SW480 (cell line): ENCODE data around the gene ACACB.

Experiments used
- DNase-seq: peaks from one replicate; pipeline ENCODE4 v3.0.0-alpha.2; 2016; ENCODE audit warnings: low spot score

The ACACB gene

GRCh38 chr12:109214131-109214530, 97.7 kb downstream of the ACACB start:
- no peak for DNase-seq

- DNase-seq = no peak
Observed at GRCh38 chr12:109218996-109219395, 102.6 kb downstream of the ACACB start.

DNA sequence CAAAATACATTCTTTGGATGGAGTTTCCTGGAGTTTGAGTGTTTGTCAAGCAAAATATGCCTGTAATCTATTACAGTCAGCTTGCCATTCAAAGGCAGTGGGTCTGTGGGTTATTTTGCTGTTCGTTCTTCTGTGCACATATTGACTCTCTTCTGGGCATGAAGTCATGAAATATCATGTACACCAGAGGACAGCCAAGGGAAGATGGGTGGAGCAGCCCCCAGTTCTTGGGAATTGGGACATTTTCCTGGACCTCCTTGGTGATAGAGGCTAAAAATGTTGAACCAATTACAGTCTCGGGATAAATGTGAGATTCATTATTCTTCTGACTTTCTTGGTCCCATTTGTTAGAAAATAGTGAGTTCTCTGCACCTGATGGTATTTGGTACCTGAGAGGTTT, 103.6 kb downstream of the ACACB start:
- DNase-seq = no peak

- DNase-seq = no peak
Observed at GRCh38 chr12:109221277-109221931, 105.0 kb downstream of the ACACB start.

GRCh38 chr12:109222062-109222461, 105.7 kb downstream of the ACACB start:
- no peak for DNase-seq

- no peak for DNase-seq
Observed at GRCh38 chr12:109222496-109222895, 106.1 kb downstream of the ACACB start.

GRCh38 chr12:109223211-109223610, 106.8 kb downstream of the ACACB start:
- DNase-seq = no peak

DNA sequence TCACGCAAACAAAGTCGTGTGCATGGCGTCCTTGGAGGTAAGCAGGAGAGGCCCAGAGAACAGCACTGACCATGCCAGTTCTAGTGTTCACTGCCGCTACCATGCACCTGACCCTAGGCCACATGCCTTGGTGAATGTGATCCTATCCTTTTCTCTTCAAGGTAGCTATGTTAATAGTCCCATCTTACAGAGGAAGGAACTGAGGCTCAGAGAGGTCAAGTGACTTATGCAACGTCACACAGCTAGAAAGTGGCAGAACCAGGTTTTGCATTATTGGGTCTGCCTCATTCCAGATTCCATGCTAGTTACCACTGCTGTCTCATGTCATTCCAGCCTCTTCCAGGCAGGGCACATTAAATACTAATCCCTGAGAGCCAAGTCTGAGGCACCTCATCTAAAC, 107.5 kb downstream of the ACACB start:
- no peak for DNase-seq

DNA sequence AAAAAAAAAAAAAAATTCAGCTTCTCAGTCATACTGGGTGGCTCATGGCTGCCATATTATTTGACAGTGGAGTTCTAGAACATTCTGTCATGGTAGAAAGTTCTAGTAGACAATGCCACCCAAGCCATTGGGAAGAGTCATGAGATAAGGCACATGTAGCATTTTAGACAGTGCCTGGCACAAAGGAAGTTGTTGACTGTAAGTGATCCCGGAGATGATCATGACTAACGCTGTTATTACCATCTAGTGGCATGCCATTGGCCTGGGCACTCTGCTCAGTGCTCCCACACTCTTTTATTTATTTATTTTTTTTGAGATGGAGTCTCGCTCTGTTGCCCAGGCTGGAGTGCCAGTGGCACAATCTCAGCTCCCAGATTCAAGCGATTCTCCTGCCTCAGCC, 112.3 kb downstream of the ACACB start:
- DNase-seq = no peak

DNA sequence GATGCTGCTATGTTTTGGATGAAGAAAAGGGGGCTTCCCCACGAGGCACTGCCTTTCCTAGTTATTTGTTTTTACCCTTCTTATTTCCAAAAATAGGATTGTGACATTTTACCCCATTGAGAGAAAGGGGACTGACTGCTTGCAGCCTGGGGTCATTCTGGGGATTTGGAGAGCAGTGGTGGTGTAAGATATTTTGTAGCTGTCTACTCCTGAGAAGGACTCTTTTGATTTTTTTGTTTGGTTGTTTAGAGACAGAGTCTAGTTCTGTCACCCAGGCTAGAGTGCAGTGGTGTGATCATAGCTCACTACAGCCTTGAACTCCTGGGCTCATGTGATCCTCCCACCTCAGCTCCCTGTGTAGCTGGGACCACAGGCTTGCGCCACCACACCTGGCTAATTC, 113.8 kb downstream of the ACACB start:
- DNase-seq = no peak

GRCh38 chr12:109232731-109233130, 116.3 kb downstream of the ACACB start:
- no peak for DNase-seq

- no peak for DNase-seq
Observed at GRCh38 chr12:109234012-109234411, 117.6 kb downstream of the ACACB start.

DNA sequence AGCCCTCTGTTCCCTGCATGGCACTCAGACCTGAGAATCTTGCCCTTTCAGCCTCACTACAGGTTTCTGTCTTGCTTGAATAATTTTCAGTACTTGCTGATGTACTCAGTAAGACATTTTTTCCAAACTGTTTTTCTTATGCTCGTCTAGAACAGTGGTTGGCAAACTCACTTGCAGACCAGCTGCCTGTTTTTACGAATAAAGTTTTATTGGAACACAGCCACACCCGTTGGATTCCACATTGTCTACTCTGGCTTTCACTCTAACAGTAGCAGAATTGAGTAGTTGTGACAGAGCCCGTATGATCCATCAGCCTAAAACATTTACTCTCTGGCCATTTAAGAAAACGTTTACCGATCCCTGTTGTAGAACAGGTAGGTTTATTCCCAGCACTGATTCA, 119.9 kb downstream of the ACACB start:
- DNase-seq = no peak

DNA sequence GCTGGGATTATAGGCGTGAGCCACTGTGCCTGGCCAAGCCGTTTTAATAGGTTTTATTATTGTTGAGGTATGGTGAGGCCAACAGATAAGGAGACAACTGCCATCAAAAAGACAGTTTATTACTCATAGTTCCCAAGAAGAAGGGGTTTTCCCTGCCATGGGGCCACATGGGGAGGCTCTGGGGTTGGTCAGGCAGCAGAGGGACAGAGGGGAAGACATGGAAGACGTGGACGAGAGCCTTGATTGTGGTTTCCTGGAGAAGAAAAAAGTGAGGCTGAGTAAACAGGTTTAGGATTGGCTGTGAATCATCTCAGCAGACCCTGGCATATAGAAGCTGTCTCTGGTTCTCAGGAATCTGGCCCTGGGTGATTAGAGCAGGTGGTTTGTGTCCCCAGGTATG, 122.8 kb downstream of the ACACB start:
- no peak for DNase-seq

DNA sequence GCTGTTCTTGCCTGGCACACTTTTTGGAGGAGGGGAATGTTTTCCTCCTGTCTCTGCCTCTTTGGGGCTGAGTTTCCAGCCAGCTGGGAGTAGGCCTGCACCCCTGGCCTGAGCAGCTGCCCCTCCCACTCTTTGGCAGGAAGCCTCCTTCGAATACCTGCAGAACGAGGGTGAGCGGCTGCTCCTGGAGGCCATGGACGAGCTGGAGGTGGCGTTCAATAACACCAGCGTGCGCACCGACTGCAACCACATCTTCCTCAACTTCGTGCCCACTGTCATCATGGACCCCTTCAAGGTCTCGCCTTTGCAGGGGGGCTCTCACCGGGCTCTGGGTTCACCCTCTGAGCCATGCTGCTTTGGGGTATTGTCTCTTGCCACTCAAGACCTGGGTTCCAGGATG, 123.3 kb downstream of the ACACB start:
- DNase-seq = no peak

- no peak for DNase-seq
Observed at GRCh38 chr12:109240365-109240764, 124.0 kb downstream of the ACACB start.

DNA sequence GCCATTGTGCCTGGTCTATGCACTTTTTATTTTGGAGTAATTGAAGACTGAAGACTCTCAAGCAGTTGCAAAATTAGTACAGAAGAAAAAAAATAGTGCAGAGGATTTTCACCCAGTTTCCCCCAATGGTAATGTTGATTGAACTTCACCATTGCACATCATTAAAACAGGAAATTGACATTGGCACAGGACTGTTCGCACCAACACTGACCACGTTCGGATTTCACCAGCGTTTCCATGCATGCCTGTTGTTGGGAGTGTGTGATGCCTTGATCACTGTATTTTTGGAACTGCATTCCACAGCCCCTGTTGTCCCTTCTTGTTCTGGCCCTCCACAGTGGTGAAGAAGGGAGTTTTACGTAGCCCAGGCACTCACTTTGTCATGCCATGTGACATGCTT, 125.5 kb downstream of the ACACB start:
- no peak for DNase-seq

GRCh38 chr12:109244073-109244472, 127.7 kb downstream of the ACACB start:
- no peak for DNase-seq

DNA sequence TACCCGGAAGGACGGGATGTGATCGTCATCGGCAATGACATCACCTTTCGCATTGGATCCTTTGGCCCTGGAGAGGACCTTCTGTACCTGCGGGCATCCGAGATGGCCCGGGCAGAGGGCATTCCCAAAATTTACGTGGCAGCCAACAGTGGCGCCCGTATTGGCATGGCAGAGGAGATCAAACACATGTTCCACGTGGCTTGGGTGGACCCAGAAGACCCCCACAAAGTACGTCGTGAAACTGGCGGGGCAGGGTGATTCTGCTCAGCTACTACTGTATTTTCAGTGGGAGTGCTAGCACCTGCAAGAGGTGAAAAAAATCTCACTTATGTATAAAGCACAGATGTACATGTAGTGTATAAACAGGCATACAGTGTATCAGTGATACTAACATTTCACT, 129.8 kb downstream of the ACACB start:
- DNase-seq = no peak

DNA sequence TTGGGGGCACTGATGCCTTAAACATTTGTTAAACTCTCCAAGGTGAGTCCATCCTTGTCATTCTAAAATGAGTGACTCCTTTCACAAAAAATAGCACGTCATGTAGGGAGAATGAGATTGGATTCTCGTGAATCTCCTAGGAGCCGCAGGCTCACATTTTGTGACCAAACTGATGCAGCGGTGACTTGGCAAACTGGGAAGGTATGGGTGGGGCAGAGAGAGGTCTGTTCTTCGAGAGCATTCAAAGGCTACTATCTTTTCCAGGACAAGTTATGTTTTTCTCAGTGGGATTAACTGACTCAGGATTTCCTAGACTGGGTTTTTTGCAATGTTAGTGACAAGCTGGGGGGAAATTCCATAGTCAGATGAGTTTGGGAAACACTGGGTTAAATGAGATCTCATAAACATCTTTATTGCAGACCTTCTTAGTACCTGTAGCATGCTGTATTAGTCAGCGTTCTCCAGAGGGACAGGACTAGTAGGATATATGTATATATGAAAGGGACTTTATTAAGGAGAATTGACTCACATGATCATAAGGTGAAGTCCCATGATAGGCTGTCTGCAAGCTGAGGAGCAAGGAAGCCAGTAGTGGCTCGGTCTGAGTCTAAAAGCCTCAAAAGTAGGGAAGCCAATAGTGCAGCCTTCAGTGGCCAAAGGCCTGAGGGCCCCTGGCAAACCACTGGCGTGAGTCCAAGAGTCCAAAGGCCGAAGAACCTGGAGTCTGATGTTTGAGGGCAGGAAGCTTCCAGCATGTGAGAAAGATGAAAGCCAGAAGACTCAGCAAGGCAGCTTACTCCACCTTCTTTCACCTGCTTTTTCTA, 131.7 kb downstream of the ACACB start:
- peak; percentile 16 for DNase-seq

DNA sequence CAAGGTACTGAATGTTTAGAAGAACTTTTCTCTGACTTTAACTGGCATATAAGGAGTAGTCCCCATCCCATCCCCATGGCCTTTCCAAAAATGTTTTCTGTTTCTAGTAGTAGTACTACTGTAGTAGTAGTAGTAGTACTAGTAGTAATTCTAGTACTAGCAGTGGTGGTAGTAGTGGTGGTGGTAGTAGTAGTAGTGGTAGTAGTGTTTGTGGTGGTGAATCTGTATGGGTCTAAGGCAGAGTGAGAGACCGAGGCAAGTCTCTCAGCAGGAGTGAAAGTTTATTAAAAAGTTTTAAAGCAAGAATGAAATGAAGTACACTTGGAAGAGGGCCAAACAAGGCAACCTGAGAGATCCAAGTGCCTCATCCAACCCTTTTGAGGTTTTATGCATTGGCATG, 134.1 kb downstream of the ACACB start:
- DNase-seq = no peak

GRCh38 chr12:109252799-109253198, 136.4 kb downstream of the ACACB start:
- DNase-seq = no peak

- no peak for DNase-seq
Observed at GRCh38 chr12:109253913-109254544, 137.6 kb downstream of the ACACB start.
